ENCODE results near the gene KDM4B. TPM values are rescaled to one million over a fixed set of nuclear protein-coding genes. Genes with fewer than 3 reads are reported as not detected.

The KDM4B gene
- total and polyA plus RNA-seq, 12 donors: 12.4 to 35.8 (median 30.3) TPM

DNA sequence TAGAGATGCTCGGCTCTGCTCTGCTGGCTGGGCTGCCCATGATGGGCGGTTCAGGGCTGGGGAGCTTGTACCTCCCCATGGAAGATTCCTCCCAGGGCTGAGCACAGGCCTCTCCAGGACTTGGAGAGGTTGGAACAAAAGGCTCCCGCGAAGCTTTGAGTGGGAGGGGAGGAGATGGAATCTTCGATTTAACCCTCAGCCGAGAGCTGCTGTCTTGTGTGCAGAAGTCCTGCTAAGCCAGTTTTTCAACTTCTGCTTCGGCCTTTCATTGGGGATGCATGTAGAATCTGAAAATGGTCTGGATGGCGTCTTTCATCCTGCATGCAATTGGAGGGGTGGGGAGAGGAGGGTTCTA is 163.3 kb downstream of the KDM4B start:
- Histone ChIP-seq H3K27ac (no peak overlapping the region), H3K4me1 (peaks cover 15 to 26% (median 21%) of the 10 kb centered on the region in 9 donors), H3K27me3 (no peaks in the 10 kb centered on the region), H3K36me3 (peaks cover 0 to 68% (median 19%) of the 10 kb centered on the region in 9 donors), H3K4me3 (no peak overlapping the region), H3K9me3 (no peaks in the 10 kb centered on the region)
- 83 to 87% methylated on average over 8 of the region's 8 CpGs for WGBS, 2 donors
- ATAC-seq (no peak), DNase-seq (no peak)
- intact Hi-C loops (cut with DNase I): loop anchor here in 2 of 10 donors (10.0 kb wide), 1 partner anchor 77 kb away; no protein-coding TSS in a partner anchor
- TF ChIP-seq, protein P1, sequence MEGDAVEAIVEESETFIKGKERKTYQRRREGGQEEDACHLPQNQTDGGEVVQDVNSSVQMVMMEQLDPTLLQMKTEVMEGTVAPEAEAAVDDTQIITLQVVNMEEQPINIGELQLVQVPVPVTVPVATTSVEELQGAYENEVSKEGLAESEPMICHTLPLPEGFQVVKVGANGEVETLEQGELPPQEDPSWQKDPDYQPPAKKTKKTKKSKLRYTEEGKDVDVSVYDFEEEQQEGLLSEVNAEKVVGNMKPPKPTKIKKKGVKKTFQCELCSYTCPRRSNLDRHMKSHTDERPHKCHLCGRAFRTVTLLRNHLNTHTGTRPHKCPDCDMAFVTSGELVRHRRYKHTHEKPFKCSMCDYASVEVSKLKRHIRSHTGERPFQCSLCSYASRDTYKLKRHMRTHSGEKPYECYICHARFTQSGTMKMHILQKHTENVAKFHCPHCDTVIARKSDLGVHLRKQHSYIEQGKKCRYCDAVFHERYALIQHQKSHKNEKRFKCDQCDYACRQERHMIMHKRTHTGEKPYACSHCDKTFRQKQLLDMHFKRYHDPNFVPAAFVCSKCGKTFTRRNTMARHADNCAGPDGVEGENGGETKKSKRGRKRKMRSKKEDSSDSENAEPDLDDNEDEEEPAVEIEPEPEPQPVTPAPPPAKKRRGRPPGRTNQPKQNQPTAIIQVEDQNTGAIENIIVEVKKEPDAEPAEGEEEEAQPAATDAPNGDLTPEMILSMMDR (IDR thresholded peaks at IDR 0.05): no peak

DNA sequence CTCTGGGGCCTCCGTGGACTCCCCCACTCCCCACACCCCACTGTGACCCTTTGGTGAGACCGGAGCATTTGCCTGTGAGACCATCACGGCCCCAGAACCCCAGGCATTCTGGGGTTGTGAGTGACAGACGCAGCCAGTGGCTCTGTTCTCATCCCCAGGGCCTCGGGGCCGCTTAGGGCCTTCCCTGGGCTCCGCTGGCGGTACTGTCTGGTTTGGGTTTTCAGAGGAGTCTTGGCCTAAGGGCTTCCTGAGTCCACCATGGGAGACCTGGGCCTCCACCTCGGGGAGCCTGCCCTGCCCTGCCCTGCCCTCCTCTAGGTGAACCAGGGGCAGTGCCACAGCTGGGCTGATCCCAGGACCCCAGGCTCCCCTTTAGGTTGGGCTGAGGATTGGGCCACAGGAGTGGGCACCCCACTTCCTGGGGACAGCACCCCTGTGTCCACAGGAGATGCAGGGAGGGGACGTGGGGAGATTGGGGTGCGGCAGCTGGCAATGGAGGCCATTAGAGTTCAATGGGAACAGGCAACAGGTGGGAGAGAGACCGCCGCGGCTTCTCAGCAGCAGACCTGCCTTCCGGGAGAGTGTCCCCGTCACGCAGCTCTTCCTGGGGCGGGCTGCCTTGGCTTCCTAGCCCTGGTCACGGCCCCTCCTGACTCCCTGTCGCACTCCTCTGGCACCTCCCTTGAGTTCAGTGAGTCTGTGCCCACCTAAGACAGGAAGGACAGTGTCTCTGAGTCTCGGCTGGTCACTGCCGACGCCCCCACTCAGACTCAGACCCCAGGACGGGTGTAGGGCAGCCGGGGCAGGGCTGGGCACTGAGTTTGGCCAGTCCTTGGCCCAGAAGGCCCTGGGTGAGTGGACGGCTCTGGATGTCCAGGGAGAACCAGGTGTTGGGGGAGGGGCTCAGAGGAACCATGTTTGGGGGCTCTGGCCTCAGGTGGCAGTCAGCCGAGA is 164.1 kb downstream of the KDM4B start:
- Histone ChIP-seq H3K4me1 (peaks cover 7 to 18% (median 14%) of the 10 kb centered on the region in 9 donors), H3K27me3 (no peaks in the 10 kb centered on the region), H3K36me3 (peaks cover 0 to 76% (median 19%) of the 10 kb centered on the region in 9 donors), H3K27ac (no peak overlapping the region), H3K9me3 (no peaks in the 10 kb centered on the region), H3K4me3 (no peak overlapping the region)
- ATAC-seq: no peak
- intact Hi-C loops (cut with DNase I): loop anchor here in 2 of 10 donors (10.0 kb wide), 1 partner anchor 78 kb away; no protein-coding TSS in a partner anchor
- no peak for DNase-seq
- 95 to 96% methylated on average over 25 to 27 of the region's 27 CpGs for WGBS, 2 donors
- TF ChIP-seq, protein P1 (IDR thresholded peaks at IDR 0.05): no peak

DNA sequence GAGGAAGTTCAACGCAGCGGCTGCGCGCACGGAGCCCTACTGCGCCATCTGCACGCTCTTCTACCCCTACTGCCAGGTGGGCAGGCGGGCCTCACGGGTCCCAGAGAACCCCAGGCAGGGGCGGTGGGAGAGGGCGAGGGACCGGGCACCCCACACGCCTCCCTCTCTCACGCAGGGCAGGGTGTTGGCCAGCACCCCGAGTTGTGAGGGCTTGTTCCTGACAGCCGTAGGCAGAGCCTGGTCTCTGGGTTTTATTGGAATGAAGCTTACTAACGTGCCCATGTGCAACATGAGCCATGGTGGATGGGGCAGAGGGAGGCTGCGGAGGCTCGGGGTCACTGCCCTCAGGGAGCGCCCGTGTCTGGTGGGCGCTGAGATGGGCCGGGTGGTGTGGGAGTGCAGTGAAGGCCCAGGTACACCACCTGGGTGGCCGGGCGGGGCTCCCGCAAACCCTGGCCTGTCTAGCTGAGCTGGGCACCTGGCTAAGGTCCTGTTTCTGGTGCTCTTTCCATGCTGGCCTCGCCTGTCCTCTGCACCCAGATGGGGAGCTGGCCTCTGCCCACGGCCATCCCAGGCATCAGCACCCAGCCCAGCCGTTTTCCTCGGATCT is 165.2 kb downstream of the KDM4B start:
- intact Hi-C loops (cut with DNase I): loop anchor here in 2 of 10 donors (10.0 kb wide), 1 partner anchor 79 kb away; no protein-coding TSS in a partner anchor
- Histone ChIP-seq H3K27me3 (no peaks in the 10 kb centered on the region), H3K4me3 (no peak overlapping the region), H3K9me3 (no peaks in the 10 kb centered on the region), H3K4me1 (peaks cover 0 to 18% (median 2%) of the 10 kb centered on the region in 9 donors), H3K36me3 (peaks cover 0 to 87% (median 19%) of the 10 kb centered on the region in 9 donors), H3K27ac (no peak overlapping the region)
- ATAC-seq: no peak
- TF ChIP-seq, protein P1 (IDR thresholded peaks at IDR 0.05): no peak
- 93 to 95% methylated on average over 30 of the region's 30 CpGs for WGBS, 2 donors
- no peak for DNase-seq

DNA sequence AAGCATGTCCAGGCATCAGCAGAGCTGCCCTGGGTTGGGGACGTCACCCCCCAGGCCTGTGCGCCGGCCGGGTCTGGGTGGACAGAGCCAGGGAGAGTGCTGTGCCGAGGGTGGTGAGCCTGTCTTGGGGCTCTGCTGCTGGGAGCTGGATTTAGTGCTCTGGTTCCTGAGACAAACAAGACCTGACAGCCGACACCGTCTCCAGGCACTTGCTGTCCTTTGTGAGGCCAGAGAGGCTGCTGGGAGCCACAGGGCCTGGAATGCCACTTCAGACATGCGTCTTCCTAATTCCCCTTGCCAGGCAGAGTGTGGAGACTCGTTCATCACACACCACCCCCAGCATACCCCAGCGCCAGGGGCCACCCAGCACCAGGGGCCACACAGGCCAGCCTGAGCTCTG is 165.8 kb downstream of the KDM4B start:
- H3K36me3 ChIP-seq: peaks cover 0 to 90% (median 19%) of the 10 kb centered on the region in 9 donors
- H3K27ac ChIP-seq: no peak overlapping the region
- no peaks in the 10 kb centered on the region for H3K9me3 ChIP-seq
- 88 to 92% methylated on average over 10 of the region's 10 CpGs for WGBS, 2 donors
- intact Hi-C loops (cut with DNase I): loop anchor here in 2 of 10 donors (10.0 kb wide), 1 partner anchor 80 kb away; no protein-coding TSS in a partner anchor
- no peak for DNase-seq
- no peak overlapping the region for H3K4me3 ChIP-seq
- no peaks in the 10 kb centered on the region for H3K27me3 ChIP-seq
- no peak for ATAC-seq
- peaks cover 0 to 18% (median 0%) of the 10 kb centered on the region in 9 donors for H3K4me1 ChIP-seq
- TF ChIP-seq, protein P1 (IDR thresholded peaks at IDR 0.05): no peak

All from heart right ventricle (tissue), 16 donors.